Mucosa of descending colon (tissue), 3 donors: Measurements from ENCODE around the gene HELT. TPM values are rescaled to one million over a fixed set of nuclear protein-coding genes. Genes with fewer than 3 reads are reported as not detected.
A peak's percentile ranks its signal among the peaks of the same experiment; 100 is the strongest.

Experiments
- ATAC-seq: fragments of 200-7000 bp; cut with Tn5 transposase; one replicate; pipeline ENCODE4 v1.9.1; 2020; ENCODE audit warnings: mild to moderate bottlenecking, moderate library complexity
- DNase-seq, 3 donors: peaks; one replicate each; pipeline ENCODE4 v3.0.0-alpha.2; 2020
- H3K36me3 ChIP-seq: fragments of 200-600 bp; one replicate; pipeline ENCODE4 v1.8.0; 2021; ENCODE audit warnings: low read depth, mild to moderate bottlenecking
- H3K4me1 ChIP-seq: fragments of 200-600 bp; one replicate; pipeline ENCODE4 v1.8.0; 2021; ENCODE audit warnings: low read depth, mild to moderate bottlenecking
- H3K4me3 ChIP-seq: fragments of 200-600 bp; one replicate; pipeline ENCODE4 v1.8.0; 2021; ENCODE audit warnings: mild to moderate bottlenecking
- H3K9me3 ChIP-seq: fragments of 200-600 bp; one replicate; pipeline ENCODE4 v1.8.0; 2021; ENCODE audit warnings: mild to moderate bottlenecking
- intact Hi-C, 2 donors: fragments of 100-400 bp; cut with DNase I in 1 of 2; cut with micrococcal nuclease in 1 of 2; formaldehyde crosslinking; loops; one replicate each; pipeline versions ENCODE4 v1.11.0 to v1.11.1; 2022; cut with DNase I, micrococcal nuclease
- total RNA-seq, 3 donors: library from RNA; stranded (reverse); fragmentation: NEBNext Ultra II Directional in 2 of 3; extraction: Animal tissue kit (Norgen Biotek cat#: 25700) in 2 of 3; gene quantifications; one replicate each; pipeline versions ENCODE4 v1.2.1 to v1.2.4, GENCODE V29; 2021 to 2023
- TF ChIP-seq, protein P1 (sequence below): fragments of 200-600 bp; IDR thresholded peaks from one replicate; pipeline ENCODE4 v1.8.0; 2022; ENCODE audit warnings: antibody characterized with exemption, mild to moderate bottlenecking
- donor health status: DM: no; HTN: no; CAD: no; lungs with moderate emphysema.
- donor health status: DM: no; HTN: no; CAD: no.
- donor health status: DM: no; HTN: yes; CAD: no.

The HELT gene
- total RNA-seq, 3 donors from 2014 or later = not detected

DNA sequence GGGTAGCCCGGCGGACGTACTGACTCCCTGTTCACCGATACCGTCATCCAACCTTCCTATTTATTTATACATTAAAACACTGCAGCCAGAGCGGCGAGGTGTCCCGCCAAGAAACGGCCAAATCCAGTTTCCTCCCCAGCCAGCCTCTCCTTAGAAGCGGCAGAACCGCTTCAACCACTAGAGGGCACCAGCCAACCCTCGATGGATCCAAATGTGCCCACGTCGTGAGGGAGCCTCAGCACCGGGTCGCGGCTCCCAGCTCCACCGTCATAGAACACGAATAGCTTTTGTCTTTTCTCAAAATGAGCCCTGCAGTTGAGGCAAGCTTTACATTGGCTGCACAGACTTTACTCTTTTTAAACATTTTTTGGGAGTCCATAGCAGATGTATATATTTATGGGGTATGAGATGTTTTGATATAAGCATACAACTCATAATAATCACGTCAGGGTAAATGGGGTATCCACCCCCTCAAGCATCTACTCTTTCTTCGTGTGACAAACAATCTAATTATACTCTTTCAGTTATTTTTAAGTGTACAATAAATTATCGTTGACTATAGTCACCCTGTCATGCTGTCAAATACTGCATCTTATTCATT lies 13.0 kb upstream of the HELT start:
- H3K4me1 ChIP-seq = no peaks in the 10 kb centered on the region
- ATAC-seq (peak; percentile 94), DNase-seq (peak; percentile 72 to 94 (median 84))
- no peaks in the 10 kb centered on the region for H3K36me3 ChIP-seq
- intact Hi-C loops = no loop called here
- TF ChIP-seq, protein P1, sequence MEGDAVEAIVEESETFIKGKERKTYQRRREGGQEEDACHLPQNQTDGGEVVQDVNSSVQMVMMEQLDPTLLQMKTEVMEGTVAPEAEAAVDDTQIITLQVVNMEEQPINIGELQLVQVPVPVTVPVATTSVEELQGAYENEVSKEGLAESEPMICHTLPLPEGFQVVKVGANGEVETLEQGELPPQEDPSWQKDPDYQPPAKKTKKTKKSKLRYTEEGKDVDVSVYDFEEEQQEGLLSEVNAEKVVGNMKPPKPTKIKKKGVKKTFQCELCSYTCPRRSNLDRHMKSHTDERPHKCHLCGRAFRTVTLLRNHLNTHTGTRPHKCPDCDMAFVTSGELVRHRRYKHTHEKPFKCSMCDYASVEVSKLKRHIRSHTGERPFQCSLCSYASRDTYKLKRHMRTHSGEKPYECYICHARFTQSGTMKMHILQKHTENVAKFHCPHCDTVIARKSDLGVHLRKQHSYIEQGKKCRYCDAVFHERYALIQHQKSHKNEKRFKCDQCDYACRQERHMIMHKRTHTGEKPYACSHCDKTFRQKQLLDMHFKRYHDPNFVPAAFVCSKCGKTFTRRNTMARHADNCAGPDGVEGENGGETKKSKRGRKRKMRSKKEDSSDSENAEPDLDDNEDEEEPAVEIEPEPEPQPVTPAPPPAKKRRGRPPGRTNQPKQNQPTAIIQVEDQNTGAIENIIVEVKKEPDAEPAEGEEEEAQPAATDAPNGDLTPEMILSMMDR = peak; percentile 86
- no peak overlapping the region for H3K4me3 ChIP-seq
- no peaks in the 10 kb centered on the region for H3K9me3 ChIP-seq

- Histone ChIP-seq H3K9me3 (no peaks in the 10 kb centered on the region), H3K4me1 (no peaks in the 10 kb centered on the region), H3K36me3 (no peaks in the 10 kb centered on the region), H3K4me3 (no peak overlapping the region)
- TF ChIP-seq, protein P1 = no peak
- DNase-seq (peak in 1 of 3 donors; percentile 19), ATAC-seq (no peak)
- intact Hi-C loops = no loop called here
Observed at GRCh38 chr4:185011408-185011807, 6.9 kb upstream of the HELT start.

- DNase-seq = no peak
- Histone ChIP-seq H3K36me3 (no peaks in the 10 kb centered on the region), H3K9me3 (no peaks in the 10 kb centered on the region), H3K4me3 (no peak overlapping the region), H3K4me1 (no peaks in the 10 kb centered on the region)
- TF ChIP-seq, protein P1 = no peak
- intact Hi-C loops = no loop called here
- ATAC-seq = no peak
Observed at GRCh38 chr4:185013417-185014125, 4.7 kb upstream of the HELT start.

DNA sequence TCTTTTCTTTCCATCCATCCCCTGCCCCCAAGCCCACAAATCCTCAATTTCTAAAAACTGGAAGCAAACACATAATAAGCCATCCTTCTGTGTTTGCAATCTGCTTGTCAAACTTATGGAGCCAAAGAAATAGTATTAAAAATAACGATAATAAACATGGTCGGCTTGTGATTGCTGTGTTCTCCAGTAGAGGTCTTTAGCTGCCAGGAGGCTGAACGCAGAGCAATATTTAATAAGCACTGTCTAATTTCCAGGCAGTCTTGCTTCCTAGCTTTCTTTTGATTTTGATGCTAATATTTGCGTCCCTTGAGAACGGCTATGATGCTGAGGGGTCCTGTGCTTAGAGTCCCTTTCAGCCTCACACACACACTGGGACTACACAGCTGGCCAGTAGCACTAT lies 3.2 kb upstream of the HELT start:
- intact Hi-C loops = no loop called here
- DNase-seq (no peak), ATAC-seq (no peak)
- TF ChIP-seq, protein P1 = no peak
- Histone ChIP-seq H3K4me3 (no peak overlapping the region), H3K9me3 (no peaks in the 10 kb centered on the region), H3K36me3 (no peaks in the 10 kb centered on the region), H3K4me1 (no peaks in the 10 kb centered on the region)

GRCh38 chr4:185016101-185016940 lies 2.0 kb upstream of the HELT start:
- no peaks in the 10 kb centered on the region for H3K36me3 ChIP-seq
- peaks cover 3% of the 10 kb centered on the region for H3K4me1 ChIP-seq
- ATAC-seq (no peak), DNase-seq (no peak)
- TF ChIP-seq, protein P1 = no peak
- H3K9me3 ChIP-seq = no peaks in the 10 kb centered on the region
- H3K4me3 ChIP-seq = no peak overlapping the region
- intact Hi-C loops = no loop called here
